GM18870 (cell line): ENCODE measurements around the gene HMOX2.

Source experiments
- ATAC-seq: cut with Tn5 transposase; IDR thresholded peaks from one replicate; pipeline ENCODE4 v1.9.1; 2021; ENCODE audit warnings: moderate library complexity; ENCODE audit not compliant: unreplicated experiment

The HMOX2 gene

GRCh38 chr16:4463522-4464163, 12.6 kb upstream of the HMOX2 start:
- no peak for ATAC-seq

GRCh38 chr16:4465977-4466779, 10.0 kb upstream of the HMOX2 start:
- ATAC-seq = no peak

DNA sequence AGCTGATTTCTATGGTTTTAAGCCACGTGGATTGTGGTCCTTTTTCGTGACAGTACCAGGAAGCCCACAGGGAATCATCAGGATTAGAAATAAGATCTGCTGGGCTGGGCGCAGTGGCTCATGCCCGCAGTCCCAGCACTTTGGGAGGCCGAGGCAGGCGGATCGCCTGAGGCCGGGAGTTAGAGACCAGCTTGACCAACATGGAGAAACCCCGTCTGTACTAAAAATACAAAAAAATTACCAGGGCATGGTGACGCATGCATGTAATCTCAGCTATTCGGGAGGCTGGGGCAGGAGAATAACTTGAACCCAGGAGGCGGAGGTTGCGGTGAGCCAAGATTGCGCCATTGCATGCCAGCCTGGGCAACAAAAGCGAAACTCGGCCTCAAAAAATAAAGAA, 8.3 kb upstream of the HMOX2 start:
- ATAC-seq = no peak

DNA sequence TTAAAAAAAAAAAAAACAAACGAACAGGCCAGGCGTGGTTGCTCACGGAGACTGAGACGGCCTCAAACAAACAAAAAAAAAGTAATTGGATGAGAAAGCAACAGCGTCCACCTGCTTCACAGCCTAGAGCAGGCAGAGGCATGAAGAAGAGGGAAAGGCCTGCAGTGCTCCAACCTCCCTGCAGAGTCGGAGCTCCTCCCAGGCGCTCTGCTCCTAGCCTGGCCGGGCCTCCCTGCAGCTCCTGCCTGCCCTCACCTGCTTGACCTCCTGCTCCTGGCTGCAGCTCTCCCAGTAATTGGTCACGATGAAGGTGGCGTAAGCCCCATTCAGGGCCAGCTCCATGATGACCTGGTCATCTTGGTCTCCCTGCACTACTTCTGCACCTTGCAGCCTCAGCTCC, 7.2 kb upstream of the HMOX2 start:
- ATAC-seq = no peak

DNA sequence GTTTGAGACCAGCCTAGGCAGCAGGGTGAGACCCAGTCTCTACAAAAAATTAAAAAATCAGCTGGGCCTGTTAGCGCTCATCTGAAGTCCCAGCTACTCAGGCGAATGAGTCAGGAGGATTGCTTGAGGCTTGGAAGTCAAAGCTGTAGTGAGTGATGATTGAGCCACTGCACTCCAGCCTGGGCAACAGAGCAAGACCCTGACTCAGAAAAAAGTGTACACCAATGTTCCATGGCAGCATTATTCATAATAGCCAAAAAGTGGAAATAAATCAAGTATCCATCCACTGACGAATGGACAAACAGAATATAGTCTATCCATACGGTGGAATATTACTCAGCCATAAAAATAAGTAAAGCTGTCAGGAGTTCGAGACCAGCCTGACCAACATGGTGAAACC, 4.3 kb upstream of the HMOX2 start:
- ATAC-seq = no peak

DNA sequence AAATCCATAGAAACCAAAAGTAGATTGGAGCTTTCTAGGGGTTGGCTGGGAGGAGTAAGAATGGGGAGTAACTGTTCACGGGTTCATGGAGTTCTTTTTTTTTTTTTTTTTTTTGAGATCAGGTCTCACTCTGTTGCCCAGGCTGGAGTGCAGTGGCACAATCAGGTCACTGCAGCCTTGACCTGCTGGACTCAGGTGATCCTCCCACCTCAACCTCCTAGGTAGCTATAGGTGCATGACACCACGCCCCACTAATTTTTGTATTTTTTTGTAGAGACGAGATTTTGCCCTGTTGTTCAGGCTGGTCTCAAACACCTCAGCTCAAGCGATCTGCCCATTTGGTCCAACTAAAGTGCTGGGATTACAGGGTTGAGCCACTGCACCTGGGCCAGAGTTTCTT, 3.3 kb upstream of the HMOX2 start:
- no peak for ATAC-seq

DNA sequence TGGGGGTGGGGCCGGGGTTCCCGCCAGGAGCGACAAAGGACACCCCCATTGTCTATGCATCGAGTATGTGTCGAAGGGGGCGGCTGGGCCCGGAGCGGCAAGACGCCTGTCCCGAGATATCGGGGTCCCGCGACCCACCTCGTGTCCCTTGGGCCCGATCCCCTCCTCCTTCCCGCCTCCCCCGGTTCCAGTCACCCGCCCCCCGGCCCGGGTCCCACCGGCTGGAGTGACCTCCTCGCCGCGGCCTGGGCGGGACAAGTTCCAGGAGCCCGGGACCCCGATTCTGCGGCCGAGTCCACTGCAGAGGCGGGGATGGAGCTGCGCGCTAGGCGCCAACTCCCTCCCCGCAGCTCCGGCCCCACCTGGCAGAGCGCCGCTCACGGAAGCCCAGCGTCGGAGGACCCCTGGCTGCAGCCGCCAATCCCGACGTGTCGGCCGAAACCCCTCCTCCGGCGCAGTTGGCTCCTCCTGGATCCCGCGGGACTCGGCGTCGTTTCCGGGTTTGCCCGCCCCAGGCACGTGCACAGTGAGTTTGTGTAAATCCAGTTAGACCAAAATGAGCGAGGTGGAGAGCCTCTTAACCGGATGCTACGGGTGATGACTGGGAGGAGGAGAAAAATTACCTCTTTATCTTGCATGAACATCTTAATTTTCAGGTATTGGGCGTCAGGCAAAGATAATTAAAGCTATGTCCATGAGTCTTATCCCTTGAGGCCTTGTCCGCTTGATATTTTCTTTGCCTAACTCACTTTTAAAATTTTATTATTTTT, 1.8 kb upstream of the HMOX2 start, which contains the start of gene NMRAL1:
Gene NMRAL1, minus strand, starts transcription at position 434 of the 770 bp plus-strand sequence. CDS start 493 bp downstream, outside the sequence.
- ATAC-seq = no peak

- ATAC-seq = no peak
Observed at GRCh38 chr16:4477966-4478365, 1.8 kb downstream of the HMOX2 start.

DNA sequence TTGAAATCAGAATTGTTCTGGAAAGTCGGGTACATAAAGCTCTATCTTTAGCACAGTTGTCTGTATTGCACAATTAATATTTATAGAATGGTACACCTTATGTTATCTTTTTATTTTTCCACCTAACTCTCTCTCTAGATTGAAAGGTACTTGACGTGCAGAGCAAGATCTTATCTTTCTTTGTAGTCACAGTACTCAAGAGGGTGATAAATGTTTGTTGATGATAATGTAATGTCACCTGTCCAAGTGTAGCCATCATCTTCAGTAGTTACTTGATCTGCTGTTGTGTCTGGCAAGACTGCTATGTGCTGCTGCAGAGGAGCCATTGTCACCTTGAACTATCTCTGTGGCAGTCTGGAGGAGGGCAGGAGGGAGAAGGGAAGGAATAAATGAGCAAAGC, 5.3 kb downstream of the HMOX2 start:
- no peak for ATAC-seq

GRCh38 chr16:4481963-4482362, 5.8 kb downstream of the HMOX2 start:
- no peak for ATAC-seq

GRCh38 chr16:4486126-4486893, 10.1 kb downstream of the HMOX2 start:
- ATAC-seq = no peak

- ATAC-seq = no peak
Observed at GRCh38 chr16:4487955-4488498, 11.8 kb downstream of the HMOX2 start.

- no peak for ATAC-seq
Observed at GRCh38 chr16:4488499-4488967, 12.3 kb downstream of the HMOX2 start.

DNA sequence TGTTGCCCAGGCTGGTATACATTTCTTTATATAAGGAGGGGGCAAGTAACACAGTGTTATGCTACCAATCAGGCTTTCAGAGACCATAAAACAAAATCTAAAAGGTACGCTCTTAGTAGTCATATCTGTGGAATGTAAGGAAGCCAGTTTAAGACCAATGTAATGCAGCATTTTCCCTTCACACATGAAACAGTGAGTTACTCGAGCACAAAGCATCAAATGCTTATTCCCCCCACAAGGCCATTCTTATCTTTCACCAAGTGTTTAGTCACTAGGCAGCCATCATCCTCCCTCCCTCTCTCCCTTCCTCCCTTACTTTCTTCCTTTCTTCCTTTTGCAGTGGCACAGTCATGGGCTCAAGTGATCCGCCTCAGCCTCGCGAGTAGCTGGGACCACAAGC, 12.8 kb downstream of the HMOX2 start:
- ATAC-seq = no peak

DNA sequence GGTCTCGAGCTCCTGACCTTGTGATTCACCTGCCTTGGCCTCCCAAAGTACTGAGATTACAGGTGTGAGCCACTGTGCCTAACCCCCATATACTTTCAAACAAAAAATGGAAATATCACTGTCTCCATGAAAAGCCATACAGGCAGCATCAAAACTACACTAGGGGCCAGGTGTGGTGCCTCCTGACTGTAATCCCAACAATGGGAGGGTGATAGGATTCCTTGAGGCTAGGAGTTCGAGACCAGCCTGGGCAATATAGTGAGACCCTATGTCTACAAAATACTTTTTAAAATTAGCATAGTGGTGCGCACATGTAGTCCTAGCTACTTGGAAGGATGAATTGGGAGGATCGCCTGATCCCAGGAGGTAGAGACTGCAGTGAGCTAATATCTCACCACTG, 15.7 kb downstream of the HMOX2 start:
- ATAC-seq = no peak

GRCh38 chr16:4494746-4495490, 18.7 kb downstream of the HMOX2 start:
- no peak for ATAC-seq

- no peak for ATAC-seq
Observed at GRCh38 chr16:4495766-4496165, 19.6 kb downstream of the HMOX2 start.

DNA sequence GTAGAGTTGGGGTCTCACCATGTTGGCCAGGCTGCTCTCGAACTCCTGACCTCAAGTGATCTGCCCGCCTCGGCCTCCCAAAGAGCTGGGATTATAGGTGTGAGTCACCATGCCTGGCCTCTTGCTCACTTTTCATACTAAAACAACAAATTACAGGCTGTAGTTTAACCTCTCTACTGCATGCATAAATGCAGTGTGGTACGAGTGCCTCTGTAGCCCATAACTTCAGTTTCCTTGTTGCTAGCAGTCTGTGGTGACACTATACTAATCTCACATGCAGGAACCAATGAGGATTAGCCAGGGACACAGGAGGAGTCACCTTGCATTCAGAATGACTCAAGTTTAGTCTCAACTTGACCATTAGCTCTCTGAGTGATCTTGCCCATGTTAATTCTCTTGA, 20.1 kb downstream of the HMOX2 start:
- no peak for ATAC-seq

DNA sequence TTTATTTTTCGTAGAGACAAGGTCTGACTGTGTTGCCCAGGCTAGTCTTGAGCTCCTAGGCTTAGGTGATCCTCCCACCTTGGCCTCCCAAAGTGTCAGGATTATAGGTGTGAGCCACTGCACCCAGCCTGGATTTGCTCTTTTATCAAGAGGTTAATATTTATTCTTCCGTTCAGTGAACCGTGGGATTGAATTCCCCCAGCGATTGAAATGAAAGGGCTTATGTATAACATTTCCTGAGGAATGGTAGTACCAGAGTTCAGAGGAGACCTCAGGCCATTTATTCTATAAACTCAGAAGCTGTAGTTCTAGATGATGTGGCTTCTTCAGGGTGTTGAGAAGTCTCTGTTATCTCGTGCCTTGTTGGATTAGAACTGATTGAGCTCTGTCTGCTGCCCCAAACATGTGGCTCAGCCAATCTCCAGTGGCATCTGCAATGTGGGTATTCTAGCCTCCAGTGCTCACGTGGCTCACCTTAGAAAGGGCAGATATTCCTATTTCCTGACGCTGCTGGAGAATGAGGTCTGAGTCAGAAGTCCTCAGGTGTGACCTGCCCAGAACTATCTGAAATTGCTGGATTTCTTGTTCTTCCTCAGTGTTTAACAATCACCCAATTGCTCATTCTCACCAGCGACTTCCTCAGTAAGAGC, 22.5 kb downstream of the HMOX2 start:
- no peak for ATAC-seq
